Measurements from ENCODE around the gene PLA2G4B. TPM values are rescaled to one million over a fixed set of nuclear protein-coding genes. Genes with fewer than 3 reads are reported as not detected.

Gene PLA2G4B
- total RNA-seq, 1 donor from 2014 or later, result 11.1 TPM

DNA sequence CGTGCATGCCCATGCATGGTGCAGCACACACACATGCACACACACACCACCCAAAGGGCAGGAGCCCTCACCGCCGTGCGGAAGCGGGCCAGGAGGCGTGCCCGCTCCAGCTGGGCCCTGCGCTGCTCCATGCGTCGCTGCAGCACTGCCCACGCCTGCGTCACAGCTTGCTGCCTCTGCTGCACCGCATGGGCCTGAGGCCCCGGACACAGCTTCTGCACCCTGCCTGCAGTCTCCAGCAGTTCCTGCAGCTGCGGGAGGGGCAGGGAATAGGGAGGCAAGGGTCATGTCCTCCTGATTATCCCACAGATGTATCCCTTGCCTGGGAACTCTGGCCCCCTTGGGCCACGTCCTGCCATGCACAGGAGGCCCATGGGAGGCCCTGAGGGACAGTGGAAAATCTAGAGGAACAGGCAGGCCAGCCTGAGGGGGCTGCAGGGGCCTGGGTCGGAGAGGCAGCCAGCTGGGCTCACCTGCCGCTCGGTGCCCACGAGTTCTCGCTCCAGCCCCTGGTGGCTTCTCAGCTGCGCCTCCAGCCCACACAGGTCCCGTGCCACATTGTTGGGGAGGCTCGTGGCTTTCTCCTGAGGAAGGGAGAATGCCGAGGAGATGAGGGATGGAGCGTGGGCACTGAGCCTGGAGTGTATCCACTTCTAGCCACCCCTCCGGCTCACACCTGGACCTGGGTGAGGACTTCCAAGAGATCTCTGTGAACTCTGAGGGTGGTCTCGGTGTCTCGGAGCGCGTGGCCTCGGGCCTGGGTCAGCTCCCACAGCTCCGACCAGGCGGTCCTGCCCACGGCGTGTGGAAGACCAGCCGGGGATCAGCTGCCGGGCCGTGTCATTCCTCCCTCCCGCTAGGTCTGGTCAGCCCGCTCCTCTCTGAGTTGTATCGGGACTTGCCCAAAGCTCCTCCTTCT lies 31.4 kb downstream of the PLA2G4B start:
- intact Hi-C loops (cut with micrococcal nuclease), result no loop called here

DNA sequence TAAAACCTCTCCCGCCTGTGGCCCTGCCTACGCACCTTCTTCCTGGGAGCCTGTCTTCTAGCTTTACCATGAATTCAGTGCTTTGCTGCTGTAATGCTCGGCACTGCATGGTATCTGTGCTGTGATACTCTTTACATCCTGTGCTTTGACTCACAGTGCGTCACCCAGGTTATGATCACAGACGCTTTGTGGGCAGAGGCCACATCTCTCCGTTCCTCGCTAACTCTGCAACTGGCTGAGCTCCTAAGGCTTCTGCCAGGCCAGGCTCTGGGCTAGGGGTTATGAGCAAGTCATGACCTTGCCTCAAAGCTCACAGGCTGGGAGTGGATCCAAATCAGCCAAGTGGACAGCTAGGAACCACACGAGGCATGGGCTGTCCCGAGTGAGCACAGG lies 32.0 kb downstream of the PLA2G4B start:
- intact Hi-C loops (cut with micrococcal nuclease), result no loop called here

DNA sequence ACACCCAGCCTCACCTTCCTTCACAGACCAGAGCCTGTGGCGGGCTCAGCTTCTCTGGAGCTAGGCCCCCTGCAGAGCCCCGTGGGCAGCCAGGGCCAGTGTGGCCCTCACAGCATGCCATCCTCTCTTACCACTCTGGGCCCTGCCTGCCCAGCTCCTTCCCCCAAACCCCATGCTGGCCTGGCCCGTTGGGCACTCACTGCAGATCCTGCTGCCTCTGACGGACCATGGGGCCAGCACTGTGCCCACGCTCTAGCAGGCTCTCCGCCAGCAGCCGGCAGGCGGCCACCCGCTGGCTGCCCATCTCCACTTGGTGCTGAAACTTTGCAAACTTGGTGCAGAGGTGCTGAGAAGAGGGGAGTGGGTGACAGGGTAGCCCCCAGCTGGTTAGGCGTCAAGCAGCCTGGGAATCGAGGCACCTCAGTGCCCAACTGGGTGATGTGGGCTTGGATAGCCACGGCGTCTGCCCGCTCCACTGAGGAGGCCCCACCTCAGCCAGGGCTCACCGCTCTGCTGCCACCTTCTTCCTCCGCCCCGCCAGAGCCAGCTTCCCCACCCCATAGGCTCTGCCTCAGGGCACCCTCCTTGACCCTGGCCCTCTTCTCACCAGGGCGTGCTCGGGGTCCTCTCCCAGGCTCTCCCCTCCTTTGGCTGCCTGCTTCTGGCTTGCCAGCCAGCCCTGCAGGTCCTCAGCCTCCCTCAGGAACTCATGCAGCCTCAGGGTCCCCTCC lies 32.7 kb downstream of the PLA2G4B start:
- intact Hi-C loops (cut with micrococcal nuclease), result no loop called here

- intact Hi-C loops (cut with micrococcal nuclease), result no loop called here
Measured at GRCh38 chr15:41872166-41872747, 33.6 kb downstream of the PLA2G4B start.

DNA sequence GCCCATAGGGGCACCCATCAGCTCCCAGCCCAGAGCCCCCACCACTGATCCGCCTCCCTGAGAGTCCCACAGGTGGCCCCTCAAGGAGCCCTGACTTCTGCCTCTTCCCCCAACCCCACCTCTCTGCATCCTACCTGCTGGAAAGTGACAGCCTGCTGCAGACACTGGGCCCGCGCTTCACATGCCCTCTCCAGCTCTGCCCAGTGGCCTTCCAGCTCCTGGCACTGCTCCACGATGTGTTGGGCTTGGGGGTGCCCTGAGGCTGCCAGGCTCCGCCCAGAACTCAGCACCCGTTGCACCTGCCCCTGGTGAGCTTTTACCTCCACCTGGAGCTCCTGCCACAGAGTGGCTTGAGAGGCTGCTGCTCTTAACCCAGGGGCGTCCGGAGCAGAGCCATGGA lies 35.1 kb downstream of the PLA2G4B start:
- intact Hi-C loops (cut with micrococcal nuclease), result no loop called here

GRCh38 chr15:41874736-41875135 lies 36.1 kb downstream of the PLA2G4B start:
- intact Hi-C loops (cut with micrococcal nuclease), result no loop called here

DNA sequence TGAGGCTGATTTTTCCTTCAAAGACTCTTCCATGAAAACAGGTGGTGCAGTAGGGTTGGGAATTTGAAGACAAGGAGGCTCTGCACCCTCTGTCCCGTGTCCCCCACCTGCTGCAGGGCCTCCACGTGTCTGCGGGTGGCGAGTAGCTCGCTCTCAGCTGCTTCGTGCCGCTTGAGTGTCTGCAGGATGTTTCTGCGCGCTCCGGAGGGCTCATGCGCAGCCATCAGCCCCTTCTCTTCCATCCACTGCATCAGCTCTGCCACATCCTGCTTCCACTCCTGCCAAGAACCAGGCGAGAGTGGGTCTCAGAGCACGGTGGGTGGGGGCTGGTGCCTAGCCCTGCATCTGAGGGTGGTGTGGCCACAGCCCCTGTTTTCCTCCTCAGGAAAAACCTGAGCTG lies 37.4 kb downstream of the PLA2G4B start:
- intact Hi-C loops (cut with micrococcal nuclease), result no loop called here

DNA sequence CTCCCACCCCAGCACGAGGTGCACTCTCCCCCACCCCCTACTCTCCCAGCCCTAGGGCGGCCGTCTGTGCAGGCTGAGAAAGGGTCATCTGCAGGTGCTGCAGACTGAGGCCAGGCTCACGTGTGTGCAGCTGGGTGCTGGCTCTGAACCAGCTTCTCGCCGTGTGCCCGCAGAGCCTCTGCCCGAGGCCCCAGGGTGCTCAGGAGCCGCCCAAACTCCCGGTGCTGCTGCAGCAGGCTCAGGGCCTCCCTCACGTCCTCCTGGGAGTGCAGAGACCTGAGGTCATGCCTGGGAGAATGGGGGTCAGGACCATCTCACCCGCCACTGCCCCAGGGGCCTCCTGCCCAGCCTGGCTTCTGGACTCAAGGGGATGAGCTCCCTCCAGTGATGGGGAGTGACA lies 38.0 kb downstream of the PLA2G4B start:
- intact Hi-C loops (cut with micrococcal nuclease), result no loop called here

- intact Hi-C loops (cut with micrococcal nuclease), result no loop called here
Measured at GRCh38 chr15:41877631-41878354, 39.1 kb downstream of the PLA2G4B start.

DNA sequence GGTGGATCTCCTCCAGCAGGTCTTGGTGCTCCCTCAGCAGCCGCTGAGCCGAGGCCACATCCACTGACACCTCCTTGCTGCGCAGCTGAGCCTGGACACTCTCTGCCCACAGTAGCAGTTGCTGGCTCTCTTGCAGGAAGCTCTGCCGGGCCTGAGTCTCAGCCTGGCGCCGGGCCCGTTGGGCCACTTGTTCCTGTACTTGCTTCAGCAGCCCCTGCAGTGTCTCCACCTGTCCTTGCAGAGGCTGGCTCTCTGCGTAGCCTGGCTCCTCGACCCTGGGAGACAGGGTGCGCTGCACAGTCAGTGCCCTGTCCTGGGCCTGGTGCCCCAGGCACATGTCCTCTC lies 39.7 kb downstream of the PLA2G4B start:
- intact Hi-C loops (cut with micrococcal nuclease), result no loop called here

GRCh38 chr15:41879321-41879845 lies 40.7 kb downstream of the PLA2G4B start:
- intact Hi-C loops (cut with micrococcal nuclease), result no loop called here

- intact Hi-C loops (cut with micrococcal nuclease), result no loop called here
Measured at GRCh38 chr15:41880156-41880877, 41.7 kb downstream of the PLA2G4B start.

GRCh38 chr15:41881086-41881485 lies 42.4 kb downstream of the PLA2G4B start:
- intact Hi-C loops (cut with micrococcal nuclease), result no loop called here

DNA sequence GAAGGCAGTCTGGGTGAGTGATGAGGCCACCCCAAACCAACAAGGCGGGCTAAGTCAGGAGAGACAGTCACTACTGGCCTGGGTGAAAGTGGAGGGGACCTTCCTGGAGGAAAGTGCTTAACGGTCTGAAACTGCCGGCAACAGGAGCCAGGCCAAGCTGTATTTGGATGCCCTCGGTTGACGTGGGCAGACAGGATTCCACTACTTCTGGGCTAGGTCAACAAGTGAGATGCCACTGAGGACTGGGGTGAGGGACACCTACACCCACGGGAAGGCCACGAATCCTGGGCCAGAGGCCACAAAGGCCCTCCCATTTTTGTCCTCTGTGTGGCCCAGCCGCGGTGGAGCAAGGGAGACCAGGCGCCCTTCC lies 42.9 kb downstream of the PLA2G4B start:
- intact Hi-C loops (cut with micrococcal nuclease), result no loop called here

GRCh38 chr15:41881920-41882688 lies 43.5 kb downstream of the PLA2G4B start:
- intact Hi-C loops (cut with micrococcal nuclease), result no loop called here

GRCh38 chr15:41882689-41883483 lies 44.2 kb downstream of the PLA2G4B start:
- intact Hi-C loops (cut with micrococcal nuclease), result no loop called here

GRCh38 chr15:41883484-41883825 lies 44.8 kb downstream of the PLA2G4B start:
- intact Hi-C loops (cut with micrococcal nuclease), result no loop called here

DNA sequence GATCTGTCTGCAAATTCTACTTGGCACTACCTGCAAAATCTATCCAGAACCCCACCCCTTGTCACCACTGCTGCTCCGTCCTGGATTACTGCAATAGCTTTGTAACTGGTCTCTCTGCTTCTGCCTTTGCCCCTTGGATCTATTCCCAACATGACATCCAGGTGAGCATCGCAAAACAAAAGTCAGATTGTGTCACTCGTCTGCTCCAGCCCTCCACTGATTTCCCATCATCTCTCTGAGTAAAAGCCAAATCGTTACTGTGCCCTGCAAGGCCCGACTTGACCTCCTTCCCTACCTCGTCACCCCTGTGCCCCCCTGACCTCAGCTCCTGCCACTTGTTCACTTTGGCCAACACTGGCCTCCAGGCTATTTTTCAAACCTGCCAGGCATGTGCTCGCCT lies 45.8 kb downstream of the PLA2G4B start:
- intact Hi-C loops (cut with micrococcal nuclease), result no loop called here

DNA sequence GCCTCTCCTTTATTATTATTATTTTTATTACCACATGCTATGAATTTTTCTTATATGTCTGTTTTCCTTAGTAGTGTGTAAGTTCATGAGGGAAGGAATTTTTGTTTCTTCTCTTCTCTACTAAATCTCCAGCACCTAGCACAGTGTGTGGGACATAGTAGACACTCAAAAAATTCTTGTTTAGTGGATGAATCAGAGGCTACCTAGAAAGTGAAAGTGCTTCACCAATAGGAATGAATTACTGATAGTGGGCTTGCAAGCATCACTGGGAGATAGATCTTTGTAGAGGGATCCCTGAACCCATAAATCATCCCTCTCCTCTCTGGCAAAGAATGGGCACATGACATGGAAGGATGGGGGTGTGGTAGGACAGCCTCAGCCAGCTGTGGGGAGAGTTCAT lies 46.7 kb downstream of the PLA2G4B start:
- intact Hi-C loops (cut with micrococcal nuclease), result no loop called here

All from T-helper 2 cell treated with Interferon-gamma antibody and Interleukin-4, amounts not matched to agents 100 ng/mL and 5 ng/mL, for 36 hours (primary cell).